OCI-LY7 (cell line): ENCODE data around the gene CACNA2D2. TPM values are rescaled to one million over a fixed set of nuclear protein-coding genes. Genes with fewer than 3 reads are reported as not detected.

Source experiments
- BruUV-seq: library from RNA; stranded (reverse); fragments of 400-500 nt; replicated peaks from 2 replicates; lab custom pipeline; 2021; lab: Mats Ljungman, UMichigan
- CTCF ChIA-PET: fragments of 300-600 bp; sonication (Branson Sonifier 250); formaldehyde crosslinking; loops from one replicate; lab custom pipeline; 2022; ENCODE audit warnings: antibody characterized with exemption; ENCODE audit not compliant: unreplicated experiment; lab: Charles Lee
- POLR2A ChIA-PET: fragments of 300-600 bp; sonication (Branson Sonifier 250); formaldehyde crosslinking; loops from one replicate; lab custom pipeline; 2022; ENCODE audit warnings: antibody characterized with exemption; lab: Charles Lee
- DNase-seq: peaks from one replicate; pipeline ENCODE4 v3.0.0-alpha.2; 2015; ENCODE audit warnings: low spot score
- H2AFZ ChIP-seq: fragments of 200-600 bp; sonication (generic), shearing (Covaris generic); 2 replicates; pipeline ENCODE4 v1.6.1; 2014; ENCODE audit warnings: mild to moderate bottlenecking, antibody characterized with exemption, low read length, moderate library complexity
- H3K27ac ChIP-seq: fragments of 200-600 bp; sonication (generic); 2 replicates; pipeline ENCODE4 v1.5.1; 2014; ENCODE audit warnings: mixed run types, low read depth, mild to moderate bottlenecking, moderate library complexity, low read length, inconsistent platforms; ENCODE audit not compliant: poor library complexity, severe bottlenecking
- H3K36me3 ChIP-seq: fragments of 200-600 bp; sonication (generic); 2 replicates; pipeline ENCODE4 v1.6.1; 2014; ENCODE audit warnings: mild to moderate bottlenecking, antibody characterized with exemption, low read length, moderate library complexity, mixed read lengths; ENCODE audit not compliant: insufficient read depth
- H3K4me1 ChIP-seq: fragments of 200-600 bp; sonication (generic); 2 replicates; pipeline ENCODE4 v1.5.1; 2014; ENCODE audit warnings: mild to moderate bottlenecking, low read length; ENCODE audit not compliant: insufficient read depth, poor library complexity, severe bottlenecking
- H3K4me2 ChIP-seq: fragments of 200-600 bp; sonication (generic); 2 replicates; pipeline ENCODE4 v1.6.1; 2014; ENCODE audit warnings: mild to moderate bottlenecking, low read length
- H3K4me3 ChIP-seq: fragments of 200-600 bp; sonication (generic); 2 replicates; pipeline ENCODE4 v1.5.1; 2014; ENCODE audit warnings: mild to moderate bottlenecking, low read depth, low read length; ENCODE audit not compliant: poor library complexity, severe bottlenecking
- H3K79me2 ChIP-seq: fragments of 200-600 bp; sonication (generic); 2 replicates; pipeline ENCODE4 v1.6.1; 2016; ENCODE audit warnings: low read depth, mild to moderate bottlenecking, low read length, moderate library complexity, mixed read lengths; ENCODE audit not compliant: insufficient read depth
- H3K9me2 ChIP-seq: fragments of 200-600 bp; sonication (generic); 2 replicates; pipeline ENCODE4 v1.6.1; 2016; ENCODE audit warnings: mild to moderate bottlenecking, low read length, mixed read lengths; ENCODE audit not compliant: insufficient read depth
- H3K9me3 ChIP-seq: fragments of 200-600 bp; sonication (generic); 2 replicates; pipeline ENCODE4 v1.6.1; 2014; ENCODE audit warnings: mild to moderate bottlenecking, mixed run types, low read length, mixed read lengths
- H4K20me1 ChIP-seq: fragments of 200-600 bp; sonication (generic); 2 replicates; pipeline ENCODE4 v1.6.1; 2014; ENCODE audit warnings: mild to moderate bottlenecking, antibody characterized with exemption, low read length, moderate library complexity, mixed read lengths; ENCODE audit not compliant: insufficient read depth
- CTCF ChIP-seq: fragments of 200-600 bp; sonication (generic); conservative IDR thresholded peaks from 2 replicates; pipeline ENCODE4 v1.5.1; 2014; ENCODE audit warnings: mild to moderate bottlenecking, antibody characterized with exemption, low read length, moderate library complexity, mixed read lengths
- EZH2phosphoT487 ChIP-seq: fragments of 200-600 bp; sonication (generic); IDR thresholded peaks from 2 replicates; pipeline ENCODE4 v1.6.1; 2018; ENCODE audit warnings: low read depth, borderline replicate concordance, mild to moderate bottlenecking, mixed run types, antibody characterized with exemption, low read length, moderate library complexity, mixed read lengths
- intact Hi-C: fragments of 100-400 bp; cut with micrococcal nuclease; formaldehyde crosslinking; loops from one replicate; pipeline ENCODE4 v1.10.0; 2022; ENCODE audit not compliant: unreplicated experiment
- total RNA-seq, 2 experiments: library from RNA; depleted of rRNA in 1 of 2; stranded (reverse); fragments of >200 nt in 1 of 2; shearing (Covaris generic) in 1 of 2; gene quantifications; 2 replicates each; pipeline ENCODE4 v1.2.3, GENCODE V29; 2014 to 2022

The CACNA2D2 gene
- total RNA-seq, 2 experiments from 2014 or later, result 0.09 to 0.21 TPM

DNA sequence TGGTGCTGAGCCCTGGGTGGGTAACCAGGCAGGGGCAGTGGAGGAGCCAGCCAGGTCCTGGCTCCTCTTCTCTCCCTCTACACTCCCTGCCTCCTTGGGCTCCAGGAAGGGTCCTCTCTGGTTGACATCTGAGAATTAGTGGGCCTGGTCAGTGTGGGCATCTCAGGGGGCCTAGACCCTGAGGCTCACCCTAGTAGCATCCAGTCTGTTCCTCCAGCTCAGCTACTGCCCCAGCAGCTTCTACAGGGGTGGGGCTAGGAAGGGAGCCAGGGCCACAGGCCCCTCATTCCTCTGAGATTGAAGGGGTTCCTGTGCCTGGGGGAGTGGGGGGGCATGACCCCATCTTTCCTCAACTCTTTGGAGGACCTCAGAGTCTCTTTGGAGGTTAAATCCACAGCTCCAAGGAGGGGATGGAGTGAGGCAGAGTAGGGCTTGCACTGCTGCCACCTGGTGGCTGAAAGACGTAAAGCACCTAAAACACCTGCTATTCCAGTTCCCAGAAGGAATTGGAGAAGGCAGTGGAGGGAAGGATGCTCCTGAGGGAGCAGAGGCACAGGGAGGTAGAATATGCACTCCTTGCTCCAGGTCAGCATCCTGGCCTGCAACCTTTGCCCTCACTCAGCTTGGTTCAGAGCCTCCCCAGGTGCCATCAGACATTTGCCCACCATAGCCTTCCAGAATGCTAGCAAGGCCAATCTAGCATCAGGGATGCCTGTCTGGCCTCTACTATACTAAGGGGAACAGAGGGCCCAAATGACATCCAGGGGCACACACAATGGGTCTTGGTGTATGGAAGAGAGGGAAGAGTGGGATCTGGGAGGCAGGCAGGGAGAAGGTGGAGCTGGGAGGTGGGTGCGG lies 39.0 kb upstream of the CACNA2D2 start:
- Histone ChIP-seq H3K4me3 (no peak overlapping the region), H3K4me2 (no peak overlapping the region), H3K9me2 (no peaks in the 10 kb centered on the region), H3K36me3 (no peaks in the 10 kb centered on the region), H3K9me3 (no peaks in the 10 kb centered on the region), H2AFZ (no peak overlapping the region), H3K79me2 (no peaks in the 10 kb centered on the region), H3K27ac (no peak overlapping the region), H3K4me1 (no peaks in the 10 kb centered on the region), H4K20me1 (no peaks in the 10 kb centered on the region)
- no TSS peak for BruUV-seq
- ChIA-PET POLR2A (no interaction called here), CTCF (interaction anchor here (0.6 to 1.0 kb wide), 7 partner anchors 23 to 1121 kb away, joined by 3 to 8 read pairs (median 4); partner anchors contain the start of gene HEMK1)
- DNase-seq, result peak; percentile 56
- intact Hi-C loops, result loop anchor here (1.0 to 2.0 kb wide), 2 partner anchors 106 to 196 kb away; no protein-coding TSS in a partner anchor
- TF ChIP-seq CTCF (peak; percentile 95), EZH2phosphoT487 (no peak)

DNA sequence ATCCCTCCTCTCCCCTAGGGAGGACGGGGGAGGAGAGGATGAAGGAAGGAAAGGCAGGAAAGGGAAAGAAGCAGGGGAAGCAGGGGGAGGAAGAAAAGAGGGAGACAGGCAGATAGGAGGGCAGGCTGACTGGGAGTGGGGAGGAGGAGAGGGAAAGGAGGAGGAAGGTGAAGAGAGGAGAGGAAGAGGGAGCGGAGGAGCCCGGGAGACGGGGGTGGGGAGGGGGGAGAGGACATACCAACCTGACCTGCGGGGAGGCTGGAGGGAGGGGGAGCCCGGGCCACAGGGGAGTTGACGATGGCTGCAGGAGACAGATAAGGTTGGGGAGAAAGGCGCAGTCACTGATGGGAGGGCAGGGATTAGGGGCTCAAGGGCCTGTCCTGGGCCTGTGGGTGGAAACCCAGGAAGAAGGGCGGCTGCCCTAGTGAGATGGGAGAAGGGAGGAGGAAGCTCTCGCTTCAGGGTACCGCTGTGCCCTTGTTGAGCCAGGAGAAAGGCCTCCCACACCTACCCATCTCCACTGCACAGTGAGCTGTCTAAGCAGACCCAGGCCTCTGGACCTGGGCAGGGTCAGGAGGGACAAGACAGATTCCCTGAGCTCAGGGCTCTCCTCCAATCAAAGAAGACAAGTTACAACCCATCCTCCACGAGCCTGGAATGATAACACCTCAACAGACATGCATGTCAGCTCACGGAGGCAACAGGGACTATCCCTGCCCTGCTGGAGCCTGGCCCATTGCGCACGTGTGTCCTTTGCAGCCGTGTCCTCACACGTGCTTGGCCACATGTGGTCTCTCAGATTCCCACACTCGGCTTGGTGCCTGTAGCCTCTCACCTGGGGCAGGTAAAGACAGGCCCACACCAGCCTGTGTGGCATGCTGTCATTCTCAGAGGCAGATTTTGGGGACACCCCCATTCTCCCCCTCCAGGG lies 36.2 kb upstream of the CACNA2D2 start:
- Histone ChIP-seq H3K27ac (no peak overlapping the region), H2AFZ (no peak overlapping the region), H3K4me2 (no peak overlapping the region), H4K20me1 (no peaks in the 10 kb centered on the region), H3K4me1 (no peaks in the 10 kb centered on the region), H3K36me3 (no peaks in the 10 kb centered on the region), H3K4me3 (no peak overlapping the region), H3K79me2 (no peaks in the 10 kb centered on the region), H3K9me3 (no peaks in the 10 kb centered on the region), H3K9me2 (no peaks in the 10 kb centered on the region)
- intact Hi-C loops, result no loop called here
- no peak for DNase-seq
- CTCF ChIA-PET, result interaction anchor here (0.6 to 1.3 kb wide), 2 partner anchors 16 to 117 kb away, joined by 3 to 4 read pairs; no protein-coding TSS in a partner anchor
- POLR2A ChIA-PET, result interaction anchor here (0.6 kb wide), 1 partner anchor 143 kb away, joined by 3 read pairs; no protein-coding TSS in a partner anchor
- no TSS peak for BruUV-seq
- TF ChIP-seq EZH2phosphoT487 (no peak), CTCF (no peak)
